Cortex of kidney (tissue), 1 donor: ENCODE measurements around the gene CAMK2D.
"Not testable (repeated sequence)": the region's sequence is repeated elsewhere in the genome, so short reads cannot be mapped to it uniquely, and the experiment has no call there.

Experiments
- DNase-seq: peaks from one replicate; lab custom pipeline; 2025; lab: John Stamatoyannopoulos, UW

The CAMK2D gene

GRCh38 chr4:113761620-113762185 lies at the start of gene CAMK2D:
CAMK2D (minus strand) TSS chr4:113761738; CDS start chr4:113761068, 670 bp downstream.
- peak; percentile 59 for DNase-seq

GRCh38 chr4:113810906-113811305 lies 49.4 kb upstream of the CAMK2D start:
- no peak for DNase-seq

- no peak for DNase-seq
These were observed 47.8 kb upstream of the CAMK2D start for GRCh38 chr4:113809311-113809710.

DNA sequence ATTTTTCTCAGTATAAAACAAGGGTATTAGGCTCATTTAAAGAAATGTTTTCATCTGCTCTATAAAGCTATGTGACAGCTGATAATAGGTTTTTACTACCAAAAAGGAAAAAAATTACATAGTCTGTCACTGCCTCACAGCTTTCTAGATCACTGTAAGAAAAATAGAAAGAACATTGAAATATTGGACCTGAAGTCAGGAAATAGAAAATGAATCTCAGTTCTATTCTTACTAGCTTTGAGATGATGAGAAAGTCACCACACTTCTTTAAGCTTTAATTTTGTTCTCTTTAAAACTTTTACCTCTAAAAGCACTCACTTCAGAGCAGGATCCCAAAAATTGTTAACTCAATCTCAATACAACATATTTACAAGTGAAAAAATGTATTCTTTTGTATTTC lies 45.3 kb upstream of the CAMK2D start:
- DNase-seq: no peak

DNA sequence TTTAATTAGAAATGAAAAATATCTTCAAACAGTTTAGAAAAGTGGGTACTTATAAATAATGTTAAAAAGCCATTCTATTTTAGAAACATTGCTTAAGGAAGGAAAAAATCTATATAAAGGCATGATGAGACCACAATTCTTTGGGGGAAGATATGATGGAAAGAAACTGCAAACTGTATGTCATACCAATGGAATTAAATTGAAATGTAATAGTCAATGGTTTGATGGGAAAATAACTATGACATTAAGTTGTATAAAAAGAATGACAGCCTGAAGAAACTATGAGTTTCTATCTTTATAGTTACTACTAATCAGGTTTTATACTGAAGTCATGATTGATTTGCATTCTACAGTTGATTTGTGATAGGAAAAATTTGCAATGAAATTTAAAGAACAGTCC lies 40.3 kb upstream of the CAMK2D start:
- no peak for DNase-seq

DNA sequence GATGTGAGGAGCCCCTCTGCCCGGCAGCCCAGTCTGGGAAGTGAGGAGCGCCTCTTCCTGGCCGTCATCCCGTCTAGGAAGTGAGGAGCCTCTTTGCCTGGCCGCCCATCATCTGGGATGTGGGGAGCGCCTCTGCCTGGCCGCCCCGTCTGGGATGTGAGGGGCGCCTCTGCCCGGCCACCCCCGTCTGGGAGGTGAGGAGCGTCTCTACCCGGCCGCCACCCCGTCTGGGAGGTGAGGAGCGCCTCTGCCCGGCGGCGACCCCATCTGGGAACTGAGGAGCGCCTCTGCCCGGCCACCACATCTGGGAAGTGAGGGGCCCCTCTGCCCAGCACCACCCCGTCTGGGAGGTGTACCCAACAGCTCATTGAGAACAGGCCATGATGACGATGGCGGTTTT lies 34.8 kb upstream of the CAMK2D start:
- DNase-seq: not testable (repeated sequence)

- DNase-seq: no peak
These were observed 28.9 kb upstream of the CAMK2D start for GRCh38 chr4:113790478-113790877.

GRCh38 chr4:113788888-113789287 lies 27.4 kb upstream of the CAMK2D start:
- no peak for DNase-seq

DNA sequence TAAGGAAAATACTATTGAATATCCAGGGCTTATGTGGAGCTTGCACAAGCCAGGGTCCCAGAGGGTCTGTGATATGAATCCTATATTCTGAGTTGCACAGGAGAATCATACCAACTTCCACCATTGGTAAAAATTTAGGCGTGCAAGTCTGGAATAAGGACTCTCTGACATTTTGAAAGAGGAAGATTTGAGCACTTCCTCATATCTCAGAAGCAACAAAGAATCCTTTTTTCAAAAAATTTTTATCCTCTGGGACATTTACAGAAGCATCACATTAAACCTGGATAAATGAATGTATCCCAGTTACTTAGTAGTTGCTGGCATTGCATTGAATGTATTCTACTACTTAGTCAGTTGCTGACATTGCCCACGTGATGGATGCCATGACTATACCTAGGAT lies 24.2 kb upstream of the CAMK2D start:
- DNase-seq: no peak

DNA sequence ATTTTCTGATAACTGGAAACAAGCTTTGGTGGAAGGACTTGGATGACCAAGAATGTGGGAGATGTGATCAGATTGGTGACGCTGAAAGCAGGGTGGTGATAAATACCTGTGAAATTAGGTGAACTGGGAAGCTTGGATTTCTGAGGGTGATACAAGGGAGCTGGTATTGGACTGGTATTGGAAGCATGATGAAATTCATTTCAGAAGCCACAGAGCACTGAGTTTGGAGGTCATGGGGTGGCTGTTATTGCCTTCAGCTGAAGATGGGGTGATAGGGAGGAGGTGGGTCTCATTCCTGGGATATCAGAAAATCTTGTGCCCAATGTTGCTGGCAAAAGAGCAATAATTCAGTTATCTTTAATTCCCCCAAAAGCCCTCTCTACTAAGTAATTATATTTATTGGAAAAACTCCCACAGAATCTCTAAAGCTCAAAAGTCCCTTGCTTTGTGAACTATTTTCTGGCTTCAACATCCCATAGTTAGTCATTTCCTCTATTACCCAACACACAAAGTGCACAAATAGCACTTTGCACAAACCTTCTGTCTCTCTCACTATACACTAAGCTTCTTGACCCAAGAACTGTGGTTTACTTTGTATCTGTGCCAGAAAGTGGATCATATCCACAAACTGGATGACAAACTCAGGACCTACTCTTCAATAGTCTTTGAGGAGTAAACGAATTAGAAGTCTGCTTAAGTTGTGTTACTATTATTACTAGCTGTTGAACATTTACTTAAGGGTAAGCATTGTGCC lies 23.1 kb upstream of the CAMK2D start:
- DNase-seq: no peak

DNA sequence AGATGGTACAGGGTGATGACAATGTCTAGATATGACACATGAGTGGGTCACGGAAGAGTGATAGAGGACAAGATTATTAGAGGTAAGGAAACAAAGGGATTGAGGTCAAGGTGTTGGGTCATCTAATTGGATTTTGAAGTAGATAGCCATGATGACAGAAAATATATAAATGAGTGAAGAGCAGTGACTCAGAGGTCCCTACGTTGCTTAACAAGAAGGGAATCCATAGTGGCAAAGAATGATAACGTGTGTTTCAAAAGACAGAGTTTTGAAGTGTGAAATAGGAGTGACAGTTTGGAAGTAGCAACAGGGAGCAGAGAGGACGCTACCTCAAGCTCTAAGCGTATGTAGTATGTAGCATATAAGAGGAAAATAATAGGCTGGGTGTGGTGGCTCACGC lies 22.2 kb upstream of the CAMK2D start:
- DNase-seq: no peak

DNA sequence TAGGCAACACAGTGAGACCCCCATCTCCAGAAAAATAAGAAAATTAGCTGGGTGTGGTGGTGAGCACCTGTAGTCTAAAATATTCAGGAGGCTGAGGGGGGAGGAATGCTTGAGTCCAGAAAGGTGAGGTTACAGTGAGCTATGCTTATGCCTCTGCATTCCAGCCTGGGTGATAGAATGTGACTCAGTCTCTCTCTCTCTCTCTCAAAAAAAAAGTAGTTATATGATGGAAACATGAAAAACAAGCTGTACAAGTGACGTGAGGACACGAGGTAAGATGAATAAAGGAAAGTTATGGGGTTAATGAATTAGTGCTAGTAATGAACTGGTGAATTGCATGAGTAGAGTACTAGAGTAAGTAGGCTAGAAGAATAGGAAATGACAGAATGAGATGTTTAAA lies 21.8 kb upstream of the CAMK2D start:
- no peak for DNase-seq

- DNase-seq: no peak
These were observed 20.0 kb upstream of the CAMK2D start for GRCh38 chr4:113781439-113782040.

DNA sequence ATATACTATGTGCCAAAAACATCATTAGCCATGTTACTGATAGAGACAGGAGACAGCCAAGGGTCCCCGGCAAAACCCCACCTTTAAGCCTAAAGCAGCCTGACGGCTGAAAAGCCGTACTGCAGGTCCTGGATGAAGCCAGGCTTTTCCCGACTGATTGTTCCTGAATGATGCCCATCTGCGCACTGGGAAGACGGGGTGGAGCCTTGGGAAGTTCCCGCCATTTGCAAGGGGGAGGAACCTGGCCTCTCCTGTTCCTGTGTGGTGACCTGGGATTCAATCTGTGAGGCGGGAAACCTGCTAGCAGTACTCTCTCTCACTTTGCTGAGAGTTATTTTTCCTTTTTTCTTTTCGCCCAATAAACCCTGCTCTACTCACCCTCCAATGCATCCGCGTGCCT lies 15.1 kb upstream of the CAMK2D start:
- DNase-seq: no peak

DNA sequence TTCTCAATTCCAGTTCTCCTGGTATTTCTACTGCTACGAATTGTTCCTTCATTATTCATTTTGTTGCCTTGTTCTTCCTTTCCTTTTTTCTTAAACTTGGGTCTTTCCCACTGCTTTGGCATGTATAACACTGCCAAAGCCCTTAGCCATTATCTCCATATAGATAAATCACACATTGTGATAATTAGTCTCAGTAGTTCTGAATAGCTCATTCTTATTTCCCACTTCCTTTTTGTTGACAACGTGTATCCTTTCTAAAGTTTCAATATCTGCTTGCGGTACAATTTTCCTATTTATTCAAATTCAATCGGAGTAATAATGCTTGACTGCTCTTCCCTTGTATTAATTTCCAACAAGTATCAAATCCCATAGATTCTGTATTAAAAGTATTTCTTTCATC lies 14.5 kb upstream of the CAMK2D start:
- DNase-seq: no peak

DNA sequence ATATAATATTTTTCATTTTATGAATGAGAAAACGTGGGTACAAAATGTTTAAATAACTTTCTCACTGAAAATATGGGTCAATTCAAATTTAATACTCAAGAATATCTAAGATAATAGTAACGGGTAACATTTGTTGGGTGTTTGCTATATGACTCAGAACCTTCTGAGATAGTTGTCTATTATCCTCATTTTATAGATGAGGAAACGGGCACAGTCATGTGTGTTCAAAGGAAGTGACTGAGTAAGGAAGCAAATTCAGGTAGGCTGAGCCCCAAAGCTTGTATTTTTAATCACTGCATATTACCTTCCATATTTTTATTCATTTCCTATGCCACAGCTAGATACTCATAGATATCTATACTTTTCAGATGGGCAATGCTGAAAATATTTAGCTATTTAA lies 12.2 kb upstream of the CAMK2D start:
- DNase-seq: no peak

- DNase-seq: no peak
These were observed 11.5 kb upstream of the CAMK2D start for GRCh38 chr4:113773014-113773413.

DNA sequence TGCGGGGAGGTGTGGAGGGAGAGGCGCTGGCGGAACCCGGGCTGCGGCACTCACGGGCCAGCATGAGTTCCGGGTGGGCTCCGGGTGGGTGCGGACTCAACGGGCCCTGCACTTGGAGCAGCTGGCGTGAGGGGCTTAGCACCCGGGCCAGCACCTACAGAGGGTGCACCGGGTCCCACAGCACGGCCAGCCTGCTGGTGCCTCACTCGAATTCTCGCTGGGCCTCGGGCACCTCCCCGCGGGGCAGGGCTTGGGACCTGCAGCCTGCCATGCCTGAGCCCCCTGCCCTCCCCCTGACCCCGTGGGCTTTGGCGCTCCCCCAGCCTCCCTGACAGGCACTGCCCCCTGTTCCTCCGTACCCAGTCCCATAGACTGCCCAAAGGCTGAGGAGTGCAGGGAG lies 10.8 kb upstream of the CAMK2D start:
- no peak for DNase-seq

GRCh38 chr4:113769744-113770143 lies 8.2 kb upstream of the CAMK2D start:
- no peak for DNase-seq

- no peak for DNase-seq
These were observed 7.4 kb upstream of the CAMK2D start for GRCh38 chr4:113768952-113769351.

DNA sequence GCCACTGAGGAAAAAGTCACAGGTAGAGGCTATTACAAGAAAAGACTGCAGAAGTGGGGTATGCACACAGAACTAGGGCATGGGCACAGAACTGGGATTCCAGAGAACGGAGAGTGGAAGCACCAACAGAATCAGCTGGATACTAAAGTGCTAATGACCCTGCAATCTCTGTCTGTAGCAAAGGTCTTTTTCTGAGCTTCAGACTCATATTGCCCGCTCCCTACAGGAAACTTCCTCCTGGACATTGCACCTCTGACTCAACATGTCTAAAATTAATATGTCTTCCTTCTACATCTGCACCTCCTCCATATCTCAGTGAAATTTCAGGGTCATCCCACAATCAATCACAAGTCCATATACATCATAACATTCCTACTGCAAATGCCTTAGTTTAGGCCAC lies 5.3 kb upstream of the CAMK2D start:
- no peak for DNase-seq

DNA sequence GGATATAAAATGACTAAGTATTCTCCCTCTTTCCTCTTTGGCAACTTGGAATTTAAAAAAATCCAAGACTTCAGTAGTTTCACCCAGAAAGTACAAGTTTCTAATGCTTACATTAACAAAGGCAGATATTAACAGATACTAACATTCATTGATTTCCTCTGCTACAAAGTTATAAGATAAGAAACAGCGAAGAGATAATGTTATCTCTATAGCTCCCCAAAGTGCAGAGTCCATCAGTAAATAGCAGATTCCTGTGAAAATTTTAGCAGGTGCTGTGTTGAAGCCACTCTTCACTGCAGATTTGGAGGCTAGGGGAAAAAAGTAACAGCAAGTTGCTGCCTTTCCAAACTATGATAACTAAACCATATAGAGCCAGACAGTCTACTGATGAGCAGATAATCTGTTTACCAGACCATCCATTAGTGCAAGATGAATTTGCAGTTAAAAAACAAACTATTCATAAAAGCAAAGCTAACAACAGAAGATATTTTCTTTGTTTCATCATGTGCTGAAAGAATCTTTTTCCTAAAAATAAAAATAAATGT lies 3.3 kb upstream of the CAMK2D start:
- no peak for DNase-seq

GRCh38 chr4:113763923-113764322 lies 2.4 kb upstream of the CAMK2D start:
- not testable (repeated sequence) for DNase-seq

DNA sequence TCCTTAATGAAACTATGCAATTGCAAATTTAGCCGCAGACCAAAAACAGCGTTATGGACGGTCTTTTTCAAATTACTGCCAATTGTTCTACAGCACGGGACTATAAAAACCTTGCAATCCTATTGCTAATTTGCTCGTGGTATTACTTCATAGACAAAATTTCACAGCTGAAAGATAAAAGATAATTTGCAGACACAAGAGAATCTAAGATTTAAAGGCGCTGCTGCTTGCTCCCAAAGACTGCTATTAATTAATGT lies 1.4 kb upstream of the CAMK2D start:
- no peak for DNase-seq
